ENCODE data around the gene FBXO28. TPM values are rescaled to one million over a fixed set of nuclear protein-coding genes. Genes with fewer than 3 reads are reported as not detected.

Gene FBXO28
- total RNA-seq, 1 experiment from 2014 or later: 45.8 TPM

GRCh38 chr1:224211206-224211962 is 97.5 kb downstream of the FBXO28 start:
- DNase-seq (ENCODE audit: low spot score): peak; percentile 35
- Histone ChIP-seq H3K27me3 (replicated peaks; ENCODE audit: insufficient read depth, low read depth, low read length, poor library complexity) (no peaks in the 10 kb centered on the region), H3K36me3 (ENCODE audit: insufficient read depth, low read length, poor library complexity, severe bottlenecking) (no peaks in the 10 kb centered on the region), H3K9me3 (ENCODE audit: low read depth, low read length, poor library complexity, severe bottlenecking) (no peaks in the 10 kb centered on the region), H3K27ac (ENCODE audit: low read depth, low read length, poor library complexity, severe bottlenecking) (no peak overlapping the region), H3K4me3 (ENCODE audit: low read depth, low read length, poor library complexity, severe bottlenecking) (no peak overlapping the region), H3K4me1 (ENCODE audit: insufficient read depth, low read length, poor library complexity, severe bottlenecking) (no peaks in the 10 kb centered on the region)
- no peak for TF ChIP-seq CTCF (conservative IDR thresholded peaks at IDR 0.05; ENCODE audit: low read depth, low read length)
- TF ChIP-seq EZH2 (IDR thresholded peaks at IDR 0.05; ENCODE audit: borderline replicate concordance, low read depth, low read length, poor library complexity, severe bottlenecking): no peak
- ChIA-PET POLR2A (ENCODE audit: low non-redundant PET) (no interaction called here), CTCF (no interaction called here)
- BruUV-seq (replicated peaks): no TSS peak
- intact Hi-C loops (cut with micrococcal nuclease; ENCODE audit: unreplicated experiment): no loop called here

Other genes with a start within 250 kb of the FBXO28 start
- gene DEGS1, start 69.1 kb downstream of the FBXO28 start, total RNA-seq (2021): 55.4 and 70.0 TPM in 2 replicates
- gene NVL, start 216.1 kb downstream of the FBXO28 start, total RNA-seq (2021): 52.5 and 54.8 TPM in 2 replicates
- 76.7 and 79.9 TPM in 2 replicates for gene CNIH4, start 242.8 kb downstream of the FBXO28 start, total RNA-seq (2021)